Neural progenitor cell (in vitro differentiated cells): ENCODE measurements around the gene VWA8. TPM values are rescaled to one million over a fixed set of nuclear protein-coding genes. Genes with fewer than 3 reads are reported as not detected.

Experiments used
- DNase-seq: peaks from one replicate; pipeline ENCODE4 v3.0.0-alpha.2; 2016; ENCODE audit warnings: low spot score
- H2AFZ ChIP-seq: fragments of 200-600 bp; sonication (generic); replicated peaks from 2 replicates; pipeline ENCODE4 v1.6.1; 2016; ENCODE audit warnings: antibody characterized with exemption
- H3F3A ChIP-seq: fragments of 200-600 bp; sonication (generic); 2 replicates; pipeline ENCODE4 v1.6.1; 2016; ENCODE audit warnings: antibody characterized with exemption, low read depth
- H3K27ac ChIP-seq: fragments of 200-600 bp; sonication (generic); 2 replicates; pipeline ENCODE4 v1.5.1; 2016; ENCODE audit warnings: mild to moderate bottlenecking
- H3K27me3 ChIP-seq: fragments of 200-600 bp; sonication (generic); 2 replicates; pipeline ENCODE4 v1.6.1; 2016; ENCODE audit warnings: mild to moderate bottlenecking, moderate library complexity
- H3K36me3 ChIP-seq: fragments of 200-600 bp; sonication (generic); 2 replicates; pipeline ENCODE4 v1.5.1; 2016
- H3K4me1 ChIP-seq: fragments of 200-600 bp; sonication (generic); 2 replicates; pipeline ENCODE4 v1.6.1; 2016; ENCODE audit warnings: mixed run types
- H3K4me2 ChIP-seq: fragments of 200-600 bp; sonication (generic); 2 replicates; pipeline ENCODE4 v1.6.1; 2016
- H3K4me3 ChIP-seq: fragments of 200-600 bp; sonication (generic); 2 replicates; pipeline ENCODE4 v1.5.1; 2016
- H3K79me2 ChIP-seq: fragments of 200-600 bp; sonication (generic); 2 replicates; pipeline ENCODE4 v1.6.1; 2016; ENCODE audit warnings: low read depth
- H3K9ac ChIP-seq: fragments of 200-600 bp; sonication (generic); 2 replicates; pipeline ENCODE4 v1.6.1; 2016
- H3K9me3 ChIP-seq: fragments of 200-600 bp; sonication (generic); 2 replicates; pipeline ENCODE4 v1.5.1; 2016; ENCODE audit warnings: low read depth
- H4K20me1 ChIP-seq: fragments of 200-600 bp; sonication (generic); 2 replicates; pipeline ENCODE4 v1.6.1; 2016; ENCODE audit warnings: low read depth
- H3K27ac Mint-ChIP-seq: 3 replicates; pipeline ENCODE4 v1.8.0; 2021; ENCODE audit warnings: mixed read lengths
- H3K27me3 Mint-ChIP-seq: 2 replicates; pipeline ENCODE4 v1.8.0; 2022; ENCODE audit warnings: low read depth, mild to moderate bottlenecking, inconsistent platforms, moderate library complexity, mixed read lengths; ENCODE audit not compliant: insufficient read depth
- H3K36me3 Mint-ChIP-seq: 3 replicates; pipeline ENCODE4 v1.8.0; 2021; ENCODE audit warnings: mixed read lengths
- H3K4me1 Mint-ChIP-seq: 3 replicates; pipeline ENCODE4 v1.8.0; 2021; ENCODE audit warnings: mixed read lengths
- H3K4me3 Mint-ChIP-seq: 3 replicates; pipeline ENCODE4 v1.8.0; 2021; ENCODE audit warnings: mild to moderate bottlenecking, moderate library complexity, mixed read lengths
- H3K9me3 Mint-ChIP-seq: 3 replicates; pipeline ENCODE4 v1.8.0; 2020; ENCODE audit warnings: mixed read lengths
- CTCF ChIP-seq: fragments of 200-600 bp; sonication (generic); IDR thresholded peaks from 2 replicates; pipeline ENCODE4 v1.5.1; 2017; ENCODE audit warnings: antibody characterized with exemption, mild to moderate bottlenecking
- EZH2 ChIP-seq: fragments of 200-600 bp; sonication (generic); IDR thresholded peaks from 2 replicates; pipeline ENCODE4 v1.6.1; 2017; ENCODE audit warnings: antibody characterized with exemption, mild to moderate bottlenecking, moderate library complexity
- EZH2phosphoT487 ChIP-seq: fragments of 200-600 bp; sonication (generic); IDR thresholded peaks from 2 replicates; pipeline ENCODE4 v1.6.1; 2017; ENCODE audit warnings: antibody characterized with exemption
- total RNA-seq: library from RNA; depleted of rRNA; stranded (reverse); fragments of >200 nt; gene quantifications from 2 replicates; pipeline ENCODE4 v1.2.3, GENCODE V29; 2015; ENCODE audit warnings: low replicate concordance

Gene VWA8
- total RNA-seq, 1 donor from 2014 or later, result 12.6 TPM

- H2AFZ ChIP-seq, result no peak overlapping the region
- no peaks in the 10 kb centered on the region for H3K79me2 ChIP-seq
- H3K4me3 ChIP-seq, result no peak overlapping the region
- H3K27me3 Mint-ChIP-seq, result no peaks in the 10 kb centered on the region
- H3K4me2 ChIP-seq, result no peak overlapping the region
- no peak overlapping the region for H3K9ac ChIP-seq
- TF ChIP-seq EZH2, result no peak
- no peak for TF ChIP-seq CTCF
- no peak for TF ChIP-seq EZH2phosphoT487
- H3K4me1 Mint-ChIP-seq, result no peaks in the 10 kb centered on the region
- H3K9me3 ChIP-seq, result no peaks in the 10 kb centered on the region
- no peaks in the 10 kb centered on the region for H3K4me1 ChIP-seq
- no peaks in the 10 kb centered on the region for H3K36me3 ChIP-seq
- DNase-seq, result no peak
- H4K20me1 ChIP-seq, result no peaks in the 10 kb centered on the region
- no peaks in the 10 kb centered on the region for H3F3A ChIP-seq
- no peaks in the 10 kb centered on the region for H3K27me3 ChIP-seq
- peak overlapping the region; percentile 19 for H3K27ac Mint-ChIP-seq
- H3K36me3 Mint-ChIP-seq, result no peaks in the 10 kb centered on the region
- H3K27ac ChIP-seq, result no peak overlapping the region
- no peaks in the 10 kb centered on the region for H3K9me3 Mint-ChIP-seq
- no peak overlapping the region for H3K4me3 Mint-ChIP-seq
Observed at GRCh38 chr13:41775251-41775650, 185.7 kb downstream of the VWA8 start.

GRCh38 chr13:41774605-41775218 is 186.2 kb downstream of the VWA8 start:
- Histone ChIP-seq H3K27me3 (no peaks in the 10 kb centered on the region), H3K9ac (no peak overlapping the region), H2AFZ (no peak overlapping the region), H3K27ac (no peak overlapping the region), H3K9me3 (no peaks in the 10 kb centered on the region), H3K4me2 (no peak overlapping the region), H3K4me3 (no peak overlapping the region), H3K4me1 (no peaks in the 10 kb centered on the region), H3K36me3 (no peaks in the 10 kb centered on the region), H3K79me2 (no peaks in the 10 kb centered on the region), H4K20me1 (no peaks in the 10 kb centered on the region), H3F3A (no peaks in the 10 kb centered on the region)
- Mint-ChIP-seq H3K36me3 (no peaks in the 10 kb centered on the region), H3K4me1 (no peaks in the 10 kb centered on the region), H3K27me3 (no peaks in the 10 kb centered on the region), H3K4me3 (no peak overlapping the region), H3K9me3 (no peaks in the 10 kb centered on the region), H3K27ac (no peak overlapping the region)
- no peak for DNase-seq
- no peak for TF ChIP-seq CTCF
- TF ChIP-seq EZH2phosphoT487, result no peak

- no peaks in the 10 kb centered on the region for H3K9me3 ChIP-seq
- H3K79me2 ChIP-seq, result no peaks in the 10 kb centered on the region
- no peaks in the 10 kb centered on the region for H3K27me3 ChIP-seq
- H3F3A ChIP-seq, result no peaks in the 10 kb centered on the region
- no peaks in the 10 kb centered on the region for H3K4me1 Mint-ChIP-seq
- H4K20me1 ChIP-seq, result no peaks in the 10 kb centered on the region
- no peaks in the 10 kb centered on the region for H3K4me1 ChIP-seq
- H3K36me3 ChIP-seq, result no peaks in the 10 kb centered on the region
- no peak overlapping the region for H3K27ac ChIP-seq
- H3K27me3 Mint-ChIP-seq, result peaks cover 4% of the 10 kb centered on the region
- no peak for TF ChIP-seq EZH2phosphoT487
- TF ChIP-seq EZH2, result no peak
- no peak for TF ChIP-seq CTCF
- H3K4me3 ChIP-seq, result no peak overlapping the region
- no peak overlapping the region for H3K9ac ChIP-seq
- no peak overlapping the region for H3K27ac Mint-ChIP-seq
- no peak overlapping the region for H2AFZ ChIP-seq
- H3K36me3 Mint-ChIP-seq, result no peaks in the 10 kb centered on the region
- no peaks in the 10 kb centered on the region for H3K9me3 Mint-ChIP-seq
- DNase-seq, result no peak
- H3K4me2 ChIP-seq, result no peak overlapping the region
- no peak overlapping the region for H3K4me3 Mint-ChIP-seq
Observed at GRCh38 chr13:41767801-41768200, 193.1 kb downstream of the VWA8 start.
